ENCODE results near the gene RNF126. TPM values are rescaled to one million over a fixed set of nuclear protein-coding genes. Genes with fewer than 3 reads are reported as not detected.
A peak's percentile ranks its signal among the peaks of the same experiment; 100 is the strongest.
"Not testable (repeated sequence)": the region's sequence is repeated elsewhere in the genome, so short reads cannot be mapped to it uniquely, and the experiment has no call there.

The RNF126 gene
- total RNA-seq (8.6 TPM), polyA plus RNA-seq (41.8 TPM)

DNA sequence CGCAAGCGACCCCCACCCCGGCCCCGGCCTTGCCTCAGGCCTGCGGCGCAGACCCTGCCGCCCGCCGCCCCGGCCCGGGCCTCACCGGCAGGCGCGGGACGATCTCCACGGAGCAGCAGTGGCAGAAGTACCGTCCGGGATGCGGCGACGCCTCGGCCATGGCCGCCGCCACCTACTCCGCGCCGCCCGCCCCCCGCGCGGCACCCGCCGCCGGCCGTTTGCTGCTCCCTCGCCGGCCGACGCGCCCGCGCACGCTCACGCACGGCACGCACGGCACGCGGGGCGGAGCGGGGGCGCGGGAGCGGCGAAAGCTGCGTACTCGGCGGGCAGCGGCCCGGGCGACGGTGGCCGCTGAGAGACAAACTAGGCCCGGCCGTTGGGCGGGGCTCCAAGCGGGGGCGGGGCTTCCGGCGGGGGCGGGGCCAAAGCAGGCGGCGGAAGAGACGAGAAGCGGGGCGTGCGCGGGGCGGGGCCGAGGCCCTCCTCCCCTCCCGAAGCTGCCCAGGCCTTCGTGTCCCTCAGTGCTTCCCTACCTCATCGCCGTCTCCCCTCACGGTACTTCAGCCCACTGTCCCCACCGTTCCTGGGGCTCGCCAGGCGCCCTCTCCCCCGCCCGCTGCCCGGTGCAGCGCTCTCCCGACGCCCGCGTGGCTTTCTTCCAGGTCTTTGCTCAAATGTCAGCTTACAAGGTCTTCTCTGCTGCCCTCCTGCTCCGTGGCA, at the start of gene RNF126:
TSS of gene RNF126 (minus strand) at position 253 of the 720 bp plus-strand sequence. CDS start at position 160, 93 bp downstream.
- Histone ChIP-seq H3K4me1 (ENCODE audit: insufficient read depth) (no peaks in the 10 kb centered on the region), H3K27ac (ENCODE audit: low read depth) (peak within 1 kb of the TSS; percentile 83)

DNA sequence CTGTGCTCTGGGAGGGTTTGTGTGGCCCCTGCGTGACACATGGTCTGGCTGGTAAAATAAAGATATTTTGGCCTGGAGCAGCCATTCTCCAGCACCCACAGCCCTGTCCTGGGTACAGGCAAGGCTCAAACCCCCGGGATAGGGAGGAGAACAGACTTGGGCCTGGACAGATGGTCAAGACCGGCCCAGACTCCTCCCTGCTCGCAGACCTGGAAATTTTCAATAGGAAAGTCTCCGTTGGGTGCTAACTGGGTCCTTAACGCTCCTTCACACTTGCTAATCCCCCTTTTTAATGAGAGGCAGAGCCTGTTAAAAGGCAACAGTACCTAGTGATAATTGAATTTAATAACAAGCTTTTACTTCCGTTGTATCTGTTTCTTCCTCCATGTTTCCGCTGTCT, 48.2 kb upstream of the RNF126 start:
- H3K36me3 ChIP-seq (ENCODE audit: insufficient read depth), result no peaks in the 10 kb centered on the region
- H3K4me1 ChIP-seq (ENCODE audit: insufficient read depth), result no peaks in the 10 kb centered on the region
- H3K4me3 ChIP-seq (ENCODE audit: low read depth, low read length), result no peak overlapping the region
- no peak for DNase-seq (ENCODE audit: extremely low spot score)
- no peak overlapping the region for H3K27ac ChIP-seq (ENCODE audit: low read depth)
- 82% methylated on average over 8 of the region's 8 CpGs for WGBS

More for the DNA sequence above, at the start of gene RNF126:
- Histone ChIP-seq H3K4me3 (ENCODE audit: low read depth, low read length) (peak within 1 kb of the TSS; percentile 97), H3K36me3 (ENCODE audit: insufficient read depth) (no peaks in the 10 kb centered on the region)
- WGBS, result 2% methylated on average over 97 of the region's 97 CpGs
- no peak for DNase-seq (ENCODE audit: extremely low spot score)

DNA sequence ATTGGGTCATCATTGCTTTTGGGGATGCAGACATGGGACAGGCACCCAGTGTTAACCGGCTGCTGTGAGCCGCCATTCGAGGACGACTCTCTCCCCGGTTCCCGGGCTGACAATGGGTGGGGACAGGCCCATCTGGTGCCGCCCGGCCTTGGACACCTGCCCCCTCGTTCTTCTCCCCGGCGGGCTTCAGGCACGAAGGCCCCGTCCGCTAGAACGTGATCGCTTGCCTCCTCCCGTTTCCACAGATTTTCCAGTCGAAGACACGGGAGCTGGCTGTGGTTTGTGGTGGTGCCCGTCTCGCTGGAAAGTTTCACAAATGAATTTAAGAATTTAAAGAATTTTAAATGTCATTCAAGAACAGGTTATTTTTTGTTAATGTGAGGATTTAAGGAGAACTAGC, 47.8 kb upstream of the RNF126 start:
- H3K36me3 ChIP-seq (ENCODE audit: insufficient read depth), result no peaks in the 10 kb centered on the region
- no peak overlapping the region for H3K27ac ChIP-seq (ENCODE audit: low read depth)
- no peaks in the 10 kb centered on the region for H3K4me1 ChIP-seq (ENCODE audit: insufficient read depth)
- no peak for DNase-seq (ENCODE audit: extremely low spot score)
- peak overlapping the region; percentile 94 for H3K4me3 ChIP-seq (ENCODE audit: low read depth, low read length)
- WGBS, result 71% methylated on average over 21 of the region's 21 CpGs

DNA sequence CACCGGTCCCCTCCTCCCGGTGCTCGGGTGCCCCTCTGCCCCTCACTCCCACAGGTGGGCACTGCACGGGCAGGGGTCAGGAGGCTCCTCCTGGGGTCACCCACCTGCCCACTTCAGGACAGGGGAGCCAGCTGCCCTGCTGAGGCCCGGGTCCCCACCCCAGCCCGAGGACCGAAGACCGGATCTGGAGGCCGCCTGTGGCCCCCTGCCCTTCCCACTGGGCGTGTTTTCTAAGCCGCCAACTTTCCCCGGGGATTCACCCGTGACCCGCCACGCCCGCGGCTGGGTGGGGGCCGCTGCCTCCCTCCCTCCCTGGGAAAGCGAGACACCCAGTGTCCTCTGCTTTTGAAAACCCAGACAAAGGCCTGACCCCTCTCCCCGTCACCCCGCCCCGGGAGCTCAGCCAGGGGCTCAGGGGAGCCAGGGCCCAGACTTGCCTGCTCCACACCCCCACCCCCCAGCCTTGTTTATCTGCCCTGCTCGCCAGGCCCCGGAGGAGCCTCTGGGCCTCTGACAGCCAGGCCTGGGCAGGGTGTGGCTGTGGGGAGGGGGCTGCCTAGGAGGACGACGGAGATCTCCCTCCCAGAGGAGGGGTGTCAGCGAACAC, 47.1 kb upstream of the RNF126 start:
- 10% methylated on average over 27 of the region's 27 CpGs for WGBS
- no peak for DNase-seq (ENCODE audit: extremely low spot score)
- peak overlapping the region; percentile 94 for H3K4me3 ChIP-seq (ENCODE audit: low read depth, low read length)
- H3K27ac ChIP-seq (ENCODE audit: low read depth), result peak overlapping the region; percentile 42
- H3K4me1 ChIP-seq (ENCODE audit: insufficient read depth), result no peaks in the 10 kb centered on the region
- no peaks in the 10 kb centered on the region for H3K36me3 ChIP-seq (ENCODE audit: insufficient read depth)

DNA sequence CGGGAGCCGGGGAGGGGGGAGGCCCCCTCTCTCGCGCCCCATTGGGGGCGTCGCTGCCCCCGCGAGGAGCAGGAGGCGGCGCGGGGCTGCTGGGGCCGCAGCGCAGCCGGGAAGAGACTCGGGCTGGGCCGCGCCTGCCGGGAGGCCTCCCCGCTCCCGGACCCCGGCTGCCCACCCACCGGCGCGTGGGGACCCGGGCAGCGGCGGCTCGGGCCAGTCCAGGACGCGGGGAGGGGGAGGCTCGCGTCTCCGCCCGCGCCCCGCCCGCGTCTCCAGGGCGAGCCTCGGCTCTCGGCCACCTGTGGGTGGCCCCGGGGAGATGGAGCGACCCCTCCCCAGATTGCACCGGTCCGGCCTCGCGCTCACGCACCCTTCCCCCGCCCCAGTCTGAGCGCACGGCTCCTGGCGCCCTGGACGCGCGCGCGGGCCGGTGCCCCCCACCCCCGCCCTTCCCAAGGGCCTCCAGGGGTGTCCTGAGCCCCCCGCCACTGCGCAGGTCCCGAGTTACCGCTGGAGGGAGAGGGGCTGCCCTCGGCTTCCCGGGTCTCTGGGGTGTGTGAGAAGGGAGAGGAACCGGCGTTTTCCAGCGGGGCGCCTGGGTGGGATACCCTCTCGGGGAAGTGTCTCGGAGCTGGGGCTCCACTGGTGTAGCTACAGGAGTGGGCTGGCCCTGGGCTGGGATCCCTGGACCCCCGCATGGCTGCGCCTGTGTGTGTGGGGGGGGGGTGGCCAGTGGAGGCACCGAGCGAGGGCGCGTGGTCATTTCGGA, 46.4 kb upstream of the RNF126 start:
- H3K4me1 ChIP-seq (ENCODE audit: insufficient read depth), result no peaks in the 10 kb centered on the region
- under 1% methylated on average over 75 of the region's 78 CpGs for WGBS
- H3K36me3 ChIP-seq (ENCODE audit: insufficient read depth), result no peaks in the 10 kb centered on the region
- H3K27ac ChIP-seq (ENCODE audit: low read depth), result peak overlapping the region; percentile 42
- peak overlapping the region; percentile 94 for H3K4me3 ChIP-seq (ENCODE audit: low read depth, low read length)
- DNase-seq (ENCODE audit: extremely low spot score), result no peak

DNA sequence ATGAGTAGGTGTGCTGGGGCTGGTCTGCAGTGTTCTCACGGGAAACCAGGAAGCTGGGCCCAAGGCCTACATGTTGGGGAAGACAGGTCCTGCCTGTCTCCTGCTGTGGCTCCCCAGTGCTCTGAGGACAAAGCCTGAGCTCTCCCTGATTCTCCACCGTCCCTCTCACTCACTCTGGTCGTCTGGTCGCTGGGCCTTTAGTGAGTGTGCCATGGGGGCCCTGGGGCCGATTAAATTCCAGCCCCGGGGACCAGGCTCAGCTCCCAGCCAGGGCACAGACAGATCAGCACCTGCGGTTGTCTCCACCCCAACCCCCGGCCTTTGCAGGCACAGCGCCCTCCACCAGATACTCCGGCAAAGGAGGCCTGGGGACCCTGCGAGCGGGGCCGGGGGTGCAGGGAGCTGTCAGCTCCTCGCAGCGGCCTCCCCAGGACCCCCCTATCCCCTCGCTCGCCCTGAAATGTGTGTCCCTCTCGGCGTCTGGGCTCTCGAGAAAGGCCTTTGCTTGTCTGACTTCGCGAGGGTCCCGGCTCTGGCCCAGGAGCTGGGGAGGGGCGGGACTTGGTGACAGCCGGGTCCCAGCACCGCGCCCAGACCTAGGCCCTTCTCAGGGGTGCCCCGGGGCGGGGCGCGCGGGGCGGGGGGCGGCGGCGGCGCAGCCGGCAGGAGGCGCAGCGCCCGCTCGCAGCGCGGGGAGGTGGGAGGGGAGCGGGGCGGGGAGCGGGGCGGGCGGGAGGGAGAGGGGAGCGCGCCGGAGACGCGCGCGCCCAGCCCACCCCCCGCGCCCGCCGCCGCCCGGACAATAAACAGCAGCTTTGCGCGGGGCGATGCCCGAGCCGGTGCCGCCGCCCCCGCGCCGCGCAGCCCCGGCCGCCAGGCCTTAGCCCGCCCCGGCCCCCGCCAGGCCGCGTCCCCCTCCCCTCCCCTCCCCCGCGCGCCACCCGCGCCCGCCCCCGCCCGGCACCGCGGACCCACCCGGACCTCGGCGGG, 45.4 kb upstream of the RNF126 start, which contains the start of gene PALM:
TSS of gene PALM (plus strand) at position 782 of the 990 bp plus-strand sequence. CDS start 212 bp downstream, outside the sequence.
- Histone ChIP-seq H3K36me3 (ENCODE audit: insufficient read depth) (no peaks in the 10 kb centered on the region), H3K27ac (ENCODE audit: low read depth) (peak within 1 kb of the TSS; percentile 51), H3K4me1 (ENCODE audit: insufficient read depth) (no peaks in the 10 kb centered on the region), H3K4me3 (ENCODE audit: low read depth, low read length) (peak within 1 kb of the TSS; percentile 94)
- no peak for DNase-seq (ENCODE audit: extremely low spot score)
- 9% methylated on average over 74 of the region's 93 CpGs for WGBS

DNA sequence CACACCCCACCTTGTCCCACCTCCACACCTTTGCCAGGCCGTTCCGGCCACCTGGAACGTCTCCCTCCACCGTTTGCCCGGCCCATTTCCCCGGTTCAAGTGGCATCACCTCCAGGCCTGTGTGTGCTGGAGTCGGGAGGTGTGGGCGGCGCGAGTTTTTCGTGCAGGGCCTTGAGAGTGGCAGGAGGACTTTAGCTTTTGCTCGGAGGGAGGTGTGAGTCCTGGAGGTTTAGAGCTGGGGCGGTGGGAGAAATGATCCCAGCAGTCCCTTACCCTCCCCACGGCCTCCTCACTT, 41.4 kb upstream of the RNF126 start:
- no peak overlapping the region for H3K27ac ChIP-seq (ENCODE audit: low read depth)
- DNase-seq (ENCODE audit: extremely low spot score), result no peak
- WGBS, result 35% methylated on average over 14 of the region's 14 CpGs
- no peaks in the 10 kb centered on the region for H3K36me3 ChIP-seq (ENCODE audit: insufficient read depth)
- no peaks in the 10 kb centered on the region for H3K4me1 ChIP-seq (ENCODE audit: insufficient read depth)
- H3K4me3 ChIP-seq (ENCODE audit: low read depth, low read length), result no peak overlapping the region

DNA sequence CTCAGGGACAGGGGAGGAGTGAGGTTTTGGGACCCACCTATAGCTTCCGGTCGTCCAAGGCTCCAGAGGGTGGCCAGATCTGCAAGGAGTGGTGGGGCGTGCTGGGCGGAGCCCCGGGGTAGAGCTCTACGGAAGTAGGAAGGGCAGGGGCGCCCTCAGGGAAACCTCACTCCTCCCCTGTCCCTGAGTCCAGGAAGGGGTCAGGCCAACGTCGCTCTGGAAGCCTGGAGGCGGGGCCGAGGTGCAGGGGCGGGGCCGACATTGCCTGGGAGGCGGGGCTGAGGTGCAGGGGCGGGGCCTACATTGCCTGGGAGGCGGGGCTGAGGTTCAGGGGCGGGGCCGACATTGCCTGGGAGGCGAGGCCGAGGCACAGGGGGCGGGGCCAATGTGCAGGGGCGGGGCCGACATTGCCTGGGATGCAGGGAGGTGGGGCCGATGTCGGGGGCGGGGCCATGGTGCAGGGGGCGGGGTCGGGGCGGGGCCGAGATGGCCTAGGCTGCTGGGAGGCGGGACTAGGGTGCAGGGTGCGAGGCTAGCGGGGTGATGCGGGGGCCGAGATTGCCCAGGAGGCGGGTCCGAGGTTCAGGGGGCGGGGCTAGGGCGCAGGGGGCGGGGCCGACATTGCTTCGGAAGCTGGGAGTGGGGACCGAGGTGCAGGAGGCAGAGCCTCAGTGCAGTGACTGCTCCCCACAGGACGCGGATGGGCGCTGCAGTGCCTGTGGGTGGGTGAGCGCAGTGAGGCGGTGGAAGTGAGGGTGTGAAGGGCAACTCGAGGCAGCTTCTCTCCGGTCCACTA, 40.8 kb upstream of the RNF126 start:
- H3K36me3 ChIP-seq (ENCODE audit: insufficient read depth), result no peaks in the 10 kb centered on the region
- DNase-seq (ENCODE audit: extremely low spot score), result no peak
- 7% methylated on average over 50 of the region's 50 CpGs for WGBS
- H3K27ac ChIP-seq (ENCODE audit: low read depth), result no peak overlapping the region
- no peak overlapping the region for H3K4me3 ChIP-seq (ENCODE audit: low read depth, low read length)
- no peaks in the 10 kb centered on the region for H3K4me1 ChIP-seq (ENCODE audit: insufficient read depth)

DNA sequence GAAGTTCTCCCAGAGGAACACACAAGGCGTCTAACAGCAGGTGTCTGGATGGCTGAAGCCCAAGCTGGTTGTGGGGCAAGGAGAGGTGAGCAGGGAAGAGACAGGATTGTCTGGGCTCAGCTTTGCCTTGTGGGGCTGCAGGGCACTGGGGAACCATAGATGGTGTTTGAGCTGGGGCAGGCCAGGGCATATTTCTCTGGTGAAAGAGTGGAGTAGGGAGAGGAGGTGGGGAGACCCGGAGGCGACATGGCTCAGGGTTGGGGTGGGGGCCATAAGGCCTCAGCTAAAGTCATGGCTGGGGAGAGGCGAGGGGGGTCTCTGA, 40.3 kb upstream of the RNF126 start:
- no peak overlapping the region for H3K27ac ChIP-seq (ENCODE audit: low read depth)
- WGBS, result 53% methylated on average over 4 of the region's 4 CpGs
- no peaks in the 10 kb centered on the region for H3K36me3 ChIP-seq (ENCODE audit: insufficient read depth)
- H3K4me3 ChIP-seq (ENCODE audit: low read depth, low read length), result no peak overlapping the region
- no peaks in the 10 kb centered on the region for H3K4me1 ChIP-seq (ENCODE audit: insufficient read depth)
- DNase-seq (ENCODE audit: extremely low spot score), result no peak

DNA sequence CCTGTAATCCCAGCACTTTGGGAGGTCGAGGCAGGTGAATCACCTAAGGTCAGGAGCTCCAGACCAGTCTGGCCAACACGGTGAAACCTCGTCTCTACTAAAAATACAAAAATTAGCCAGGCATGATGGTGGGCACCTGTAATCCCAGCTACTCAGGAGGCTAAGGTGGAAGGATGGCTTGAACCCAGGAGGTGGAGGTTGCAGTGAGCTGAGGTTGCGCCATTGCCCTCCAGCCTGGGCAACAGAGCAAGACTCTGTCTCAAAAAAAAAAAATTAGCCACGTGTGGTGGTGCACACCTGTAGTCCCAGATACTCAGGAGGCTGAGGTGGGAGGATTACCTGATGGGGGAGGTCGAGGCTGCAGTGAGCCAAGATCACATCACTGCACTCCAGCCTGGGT, 39.8 kb upstream of the RNF126 start:
- WGBS, result 80% methylated on average over 6 of the region's 6 CpGs
- H3K27ac ChIP-seq (ENCODE audit: low read depth); DNase-seq (ENCODE audit: extremely low spot score): not testable (repeated sequence)

DNA sequence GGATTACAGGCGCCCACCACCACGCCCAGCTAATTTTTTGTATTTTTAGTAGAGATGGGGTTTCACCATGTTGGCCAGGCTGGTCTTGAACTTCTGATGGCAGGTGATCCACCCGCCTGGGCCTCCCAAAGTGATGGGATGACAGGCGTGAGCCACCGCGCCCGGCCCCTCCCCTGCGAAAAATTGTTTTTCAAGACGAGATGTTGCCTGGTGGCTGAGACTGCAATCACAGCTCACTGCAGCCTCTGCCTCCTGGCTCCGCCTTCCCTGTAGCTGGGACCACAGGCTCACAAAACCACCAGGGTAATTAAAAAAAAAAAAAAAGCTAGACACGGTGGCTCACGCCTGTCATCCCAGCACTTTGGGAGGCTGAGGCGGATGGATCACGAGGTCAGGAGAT, 36.9 kb upstream of the RNF126 start:
- H3K4me3 ChIP-seq (ENCODE audit: low read depth, low read length); H3K4me1 ChIP-seq (ENCODE audit: insufficient read depth); DNase-seq (ENCODE audit: extremely low spot score); H3K27ac ChIP-seq (ENCODE audit: low read depth); H3K36me3 ChIP-seq (ENCODE audit: insufficient read depth): not testable (repeated sequence)
- 76% methylated on average over 14 of the region's 14 CpGs for WGBS

More for the DNA sequence above, 39.8 kb upstream of the RNF126 start:
- not testable (repeated sequence) for H3K36me3 ChIP-seq (ENCODE audit: insufficient read depth); H3K4me1 ChIP-seq (ENCODE audit: insufficient read depth); H3K4me3 ChIP-seq (ENCODE audit: low read depth, low read length)

DNA sequence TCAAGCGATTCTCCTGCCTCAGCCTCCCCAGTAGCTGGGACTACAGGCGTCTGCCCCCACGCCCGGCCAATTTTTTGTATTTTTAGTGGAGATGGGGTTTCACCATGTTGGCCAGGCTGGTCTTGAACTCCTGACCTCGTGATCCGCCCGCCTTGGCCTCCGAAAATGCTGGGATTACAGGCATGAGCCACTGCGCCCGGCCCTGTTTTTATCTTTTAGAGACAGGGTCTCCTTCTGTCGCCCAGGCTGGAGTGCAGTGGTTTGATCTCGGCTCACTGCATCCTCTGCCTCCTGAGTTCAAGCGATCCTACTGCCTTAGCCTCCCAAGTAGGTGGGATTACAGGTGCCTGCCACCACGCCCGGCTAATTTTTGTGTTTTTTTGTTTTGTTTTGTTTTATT, 35.5 kb upstream of the RNF126 start:
- H3K36me3 ChIP-seq (ENCODE audit: insufficient read depth); H3K27ac ChIP-seq (ENCODE audit: low read depth); H3K4me1 ChIP-seq (ENCODE audit: insufficient read depth); DNase-seq (ENCODE audit: extremely low spot score); H3K4me3 ChIP-seq (ENCODE audit: low read depth, low read length): not testable (repeated sequence)
- 95% methylated on average over 15 of the region's 15 CpGs for WGBS

Data from urinary bladder (tissue), 4 donors.